Hepatocyte (in vitro differentiated cells): ENCODE measurements around the gene DNM3. TPM values are rescaled to one million over a fixed set of nuclear protein-coding genes. Genes with fewer than 3 reads are reported as not detected.

Experiments
- DNase-seq: peaks from one replicate; pipeline ENCODE4 v3.0.0-alpha.2; 2016; ENCODE audit warnings: low spot score
- H2AFZ ChIP-seq: fragments of 200-600 bp; sonication (generic); 2 replicates; pipeline ENCODE4 v1.6.0; 2016; ENCODE audit warnings: antibody characterized with exemption, mild to moderate bottlenecking
- H3K27ac ChIP-seq: fragments of 200-600 bp; sonication (generic); 2 replicates; pipeline ENCODE4 v1.5.1; 2016; ENCODE audit warnings: mild to moderate bottlenecking
- H3K27me3 ChIP-seq: fragments of 200-600 bp; sonication (generic); 2 replicates; pipeline ENCODE4 v1.6.1; 2016
- H3K36me3 ChIP-seq: fragments of 200-600 bp; sonication (generic); replicated peaks from 2 replicates; pipeline ENCODE4 v1.5.1; 2016; ENCODE audit warnings: low read depth; ENCODE audit not compliant: insufficient read depth
- H3K4me1 ChIP-seq: fragments of 200-600 bp; sonication (generic); 2 replicates; pipeline ENCODE4 v1.5.1; 2016; ENCODE audit warnings: mild to moderate bottlenecking, moderate library complexity; ENCODE audit not compliant: insufficient read depth
- H3K4me2 ChIP-seq: fragments of 200-600 bp; sonication (generic); 2 replicates; pipeline ENCODE4 v1.6.0; 2016
- H3K4me3 ChIP-seq: fragments of 200-600 bp; sonication (generic); 2 replicates; pipeline ENCODE4 v1.5.1; 2016; ENCODE audit warnings: mild to moderate bottlenecking
- H3K79me2 ChIP-seq: fragments of 200-600 bp; sonication (generic); 2 replicates; pipeline ENCODE4 v1.6.0; 2017; ENCODE audit warnings: mild to moderate bottlenecking
- H3K9me2 ChIP-seq: fragments of 200-600 bp; sonication (generic); replicated peaks from 2 replicates; pipeline ENCODE4 v1.6.0; 2017; ENCODE audit warnings: mild to moderate bottlenecking; ENCODE audit not compliant: insufficient read depth
- H3K9me3 ChIP-seq: fragments of 200-600 bp; sonication (generic); 2 replicates; pipeline ENCODE4 v1.5.1; 2016; ENCODE audit warnings: low read depth, mild to moderate bottlenecking
- H4K20me1 ChIP-seq: fragments of 200-600 bp; sonication (generic); 2 replicates; pipeline ENCODE4 v1.6.0; 2016; ENCODE audit warnings: mild to moderate bottlenecking; ENCODE audit not compliant: insufficient read depth, poor library complexity, severe bottlenecking
- CTCF ChIP-seq: fragments of 200-600 bp; sonication (generic); IDR thresholded peaks from 2 replicates; pipeline ENCODE4 v1.5.1; 2016; ENCODE audit warnings: antibody characterized with exemption, mild to moderate bottlenecking; ENCODE audit not compliant: poor library complexity
- EZH2 ChIP-seq: fragments of 200-600 bp; sonication (generic); IDR thresholded peaks from 2 replicates; pipeline ENCODE4 v1.6.1; 2016; ENCODE audit warnings: antibody characterized with exemption, mild to moderate bottlenecking, borderline replicate concordance
- EZH2phosphoT487 ChIP-seq: fragments of 200-600 bp; sonication (generic); IDR thresholded peaks from one replicate; pipeline ENCODE4 v1.6.1; 2018; ENCODE audit warnings: antibody characterized with exemption, mild to moderate bottlenecking, low read depth, moderate library complexity; ENCODE audit not compliant: unreplicated experiment, severe bottlenecking
- WGBS: methylation state at CpG from one replicate; pipeline ENCODE4 v1.1.6; 2016; ENCODE audit warnings: low lambda C conversion rate; ENCODE audit errors: missing lambda C conversion rate; 5-methylcytosine and 5-hydroxymethylcytosine counted together
- polyA plus RNA-seq: library from polyadenylated mRNA; unstranded; fragments of >200 nt; fragmentation: Nextera tagmentation; extraction: Ambion mirVana; gene quantifications from 2 replicates; pipeline ENCODE4 v1.2.1, GENCODE V29; 2016
- total RNA-seq: library from RNA; depleted of rRNA; stranded (reverse); fragments of >200 nt; gene quantifications from 2 replicates; pipeline ENCODE4 v1.2.3, GENCODE V29; 2014

Gene DNM3
- total and polyA plus RNA-seq, 2 experiments from 2014 or later = 1.5 TPM; not detected in 1

GRCh38 chr1:172442843-172443565 lies 601.7 kb downstream of the DNM3 start:
- no peaks in the 10 kb centered on the region for H4K20me1 ChIP-seq
- WGBS = 81% methylated on average over 3 of the region's 3 CpGs
- H3K9me3 ChIP-seq = no peaks in the 10 kb centered on the region
- peaks cover 7% of the 10 kb centered on the region for H3K4me1 ChIP-seq
- no peaks in the 10 kb centered on the region for H3K36me3 ChIP-seq
- peak overlapping the region; percentile 92 for H3K4me3 ChIP-seq
- no peak for TF ChIP-seq CTCF
- no peak for TF ChIP-seq EZH2phosphoT487
- peak overlapping the region; percentile 95 for H2AFZ ChIP-seq
- no peaks in the 10 kb centered on the region for H3K9me2 ChIP-seq
- no peak overlapping the region for H3K27ac ChIP-seq
- peaks cover 48% of the 10 kb centered on the region for H3K79me2 ChIP-seq
- H3K4me2 ChIP-seq = peak overlapping the region; percentile 86
- no peaks in the 10 kb centered on the region for H3K27me3 ChIP-seq
- DNase-seq = no peak

GRCh38 chr1:172443666-172444453 lies 602.6 kb downstream of the DNM3 start, which contains the start of gene PIGC:
Gene PIGC (minus strand): TSS chr1:172444069. CDS start chr1:172442622, 1,447 bp downstream.
- Histone ChIP-seq H3K4me1 (peaks cover 14% of the 10 kb centered on the region), H3K79me2 (peaks cover 46% of the 10 kb centered on the region), H2AFZ (peak within 1 kb of the TSS; percentile 95), H4K20me1 (no peaks in the 10 kb centered on the region), H3K36me3 (no peaks in the 10 kb centered on the region), H3K9me3 (no peaks in the 10 kb centered on the region), H3K4me3 (peak within 1 kb of the TSS; percentile 92), H3K27me3 (no peaks in the 10 kb centered on the region), H3K9me2 (no peaks in the 10 kb centered on the region), H3K4me2 (peak within 1 kb of the TSS; percentile 86), H3K27ac (peak within 1 kb of the TSS; percentile 78)
- TF ChIP-seq EZH2 (no peak), EZH2phosphoT487 (no peak), CTCF (peak; percentile 94)
- DNase-seq = peak; percentile 95
- whole genome bisulfite sequencing = 8% methylated on average over 40 of the region's 43 CpGs

DNA sequence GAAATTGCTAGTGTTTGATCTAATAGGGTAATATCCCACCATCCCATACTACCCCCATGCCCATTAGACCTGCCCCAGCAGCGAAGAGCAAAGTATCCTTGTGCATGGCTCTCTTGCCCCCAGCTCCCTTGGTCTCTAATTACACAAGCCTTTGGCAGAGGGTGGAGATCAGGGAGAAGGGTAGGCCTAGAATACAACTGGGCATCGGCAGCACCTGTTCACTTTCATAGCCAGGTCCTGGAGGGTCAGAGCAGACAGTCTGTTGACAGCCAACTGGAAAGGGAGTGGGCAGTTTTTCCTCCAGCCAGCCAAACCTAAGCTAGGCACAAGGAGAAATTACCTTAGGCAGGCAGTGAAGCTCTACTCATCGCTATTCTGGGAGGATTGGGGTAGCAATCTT lies 605.2 kb downstream of the DNM3 start:
- 85% methylated on average over 3 of the region's 3 CpGs for WGBS
- no peaks in the 10 kb centered on the region for H3K9me2 ChIP-seq
- no peak for TF ChIP-seq CTCF
- no peak overlapping the region for H3K4me3 ChIP-seq
- no peak overlapping the region for H3K4me2 ChIP-seq
- peak overlapping the region; percentile 97 for H3K27ac ChIP-seq
- H3K4me1 ChIP-seq = peaks cover 28% of the 10 kb centered on the region
- DNase-seq = no peak
- H3K36me3 ChIP-seq = no peaks in the 10 kb centered on the region
- peaks cover 21% of the 10 kb centered on the region for H3K79me2 ChIP-seq
- H2AFZ ChIP-seq = no peak overlapping the region
- H3K27me3 ChIP-seq = no peaks in the 10 kb centered on the region
- no peaks in the 10 kb centered on the region for H3K9me3 ChIP-seq
- H4K20me1 ChIP-seq = no peaks in the 10 kb centered on the region
